ENCODE measurements around the gene ZNF791. TPM values are rescaled to one million over a fixed set of nuclear protein-coding genes. Genes with fewer than 3 reads are reported as not detected.

ZNF791 gene
- 9.9 TPM for polyA plus RNA-seq (2012; ENCODE audit: insufficient read length, low read depth)

DNA sequence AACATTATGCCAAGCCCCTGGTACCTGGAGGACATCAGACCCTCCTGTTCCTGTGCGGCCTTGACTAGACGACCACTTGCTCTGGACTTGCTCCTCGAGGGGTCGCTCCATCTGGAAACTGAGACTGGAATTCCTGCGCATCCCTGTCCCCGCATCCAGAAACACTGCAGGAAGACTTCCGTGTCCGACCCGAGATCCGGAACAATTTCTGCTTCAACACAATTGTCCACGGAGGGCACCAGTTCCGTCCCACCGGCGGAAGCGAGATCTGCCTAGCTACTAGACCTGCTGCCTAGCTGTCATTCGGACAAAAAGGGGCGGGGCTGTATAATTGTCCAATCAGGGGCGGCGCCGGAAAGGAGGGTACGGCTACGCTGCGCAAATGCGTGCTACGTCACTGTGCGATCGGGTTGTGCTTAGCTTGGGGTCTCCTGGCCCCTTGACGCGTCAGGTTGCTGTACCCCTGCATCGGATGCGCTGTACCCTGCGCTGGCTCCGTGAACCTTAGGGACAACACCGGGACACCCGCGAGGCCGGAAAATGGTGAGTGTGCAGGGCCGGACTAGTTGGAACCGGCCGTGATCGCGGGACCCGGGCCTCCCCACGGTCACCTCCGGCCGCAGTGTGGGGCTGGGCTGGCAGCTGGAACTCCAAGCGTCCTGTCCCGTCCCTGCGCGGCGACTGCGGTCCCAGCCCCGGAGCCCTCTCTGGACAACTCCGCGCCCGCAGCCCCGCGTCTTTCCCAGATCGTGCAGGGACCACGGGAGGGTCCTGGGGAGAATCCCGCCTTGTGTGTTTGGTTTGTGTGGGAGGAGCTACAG, at the start of gene ZNF791, which contains the start of gene ZNF490:
ZNF791 (plus strand) TSS at position 381 of the 821 bp plus-strand sequence; CDS start at position 541, 160 bp downstream.
ZNF490 (minus strand) TSS at position 274 of the 821 bp plus-strand sequence; CDS start at position 141, 133 bp downstream.
- TF ChIP-seq SIN3A (IDR thresholded peaks at IDR 0.05; ENCODE audit: borderline replicate concordance, insufficient read depth, low read length) = peak; percentile 93; the same call in 1 of the 2 replicates
- peak; percentile 80 for TF ChIP-seq POLR2AphosphoS5 (IDR thresholded peaks at IDR 0.05; ENCODE audit: low read depth, low read length)
- TF ChIP-seq FOXP2 (optimal IDR thresholded peaks at IDR 0.05; ENCODE audit: borderline replicate concordance, extremely low read depth, extremely low read length, insufficient read depth) = no peak
- TF ChIP-seq TAF1 (IDR thresholded peaks at IDR 0.05; ENCODE audit: borderline replicate concordance, insufficient read depth, low read length) = peak; percentile 87; the same call in 1 of the 2 replicates

DNA sequence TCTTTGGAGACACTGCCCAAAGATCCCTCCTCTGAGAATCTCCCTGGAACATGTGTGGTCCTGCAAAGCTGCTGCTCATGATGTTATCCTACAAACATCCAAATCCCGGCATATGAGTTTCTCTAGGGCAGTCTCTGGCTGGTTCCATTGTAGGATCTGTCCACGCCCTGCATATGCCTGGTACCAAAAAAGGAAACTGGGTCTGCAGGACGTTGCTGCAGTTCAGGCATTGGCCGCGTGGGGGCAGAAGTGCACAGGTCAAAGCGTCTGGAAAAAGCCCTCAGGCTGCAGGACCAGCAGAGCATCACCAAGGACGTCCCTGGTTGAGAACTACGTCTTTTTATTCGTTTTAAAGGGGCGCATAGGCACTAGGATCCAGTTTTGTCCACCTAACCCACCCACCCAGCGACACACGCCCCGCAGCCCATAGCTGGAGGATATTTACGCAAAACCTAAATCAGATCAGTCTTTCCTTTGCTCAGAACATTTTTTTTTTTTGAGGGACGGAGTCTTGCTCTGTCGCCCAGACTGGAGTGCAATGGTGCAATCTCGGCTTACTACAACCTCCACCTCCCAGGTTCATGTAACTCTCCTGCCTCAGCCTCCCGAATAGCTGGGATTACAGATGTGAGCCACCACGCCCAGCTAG, 46.6 kb upstream of the ZNF791 start:
- TF ChIP-seq FOXP2 (optimal IDR thresholded peaks at IDR 0.05; ENCODE audit: borderline replicate concordance, extremely low read depth, extremely low read length, insufficient read depth) = no peak
- no peak for TF ChIP-seq TAF1 (IDR thresholded peaks at IDR 0.05; ENCODE audit: borderline replicate concordance, insufficient read depth, low read length)
- no peak for TF ChIP-seq SIN3A (IDR thresholded peaks at IDR 0.05; ENCODE audit: borderline replicate concordance, insufficient read depth, low read length)
- TF ChIP-seq, protein P1, sequence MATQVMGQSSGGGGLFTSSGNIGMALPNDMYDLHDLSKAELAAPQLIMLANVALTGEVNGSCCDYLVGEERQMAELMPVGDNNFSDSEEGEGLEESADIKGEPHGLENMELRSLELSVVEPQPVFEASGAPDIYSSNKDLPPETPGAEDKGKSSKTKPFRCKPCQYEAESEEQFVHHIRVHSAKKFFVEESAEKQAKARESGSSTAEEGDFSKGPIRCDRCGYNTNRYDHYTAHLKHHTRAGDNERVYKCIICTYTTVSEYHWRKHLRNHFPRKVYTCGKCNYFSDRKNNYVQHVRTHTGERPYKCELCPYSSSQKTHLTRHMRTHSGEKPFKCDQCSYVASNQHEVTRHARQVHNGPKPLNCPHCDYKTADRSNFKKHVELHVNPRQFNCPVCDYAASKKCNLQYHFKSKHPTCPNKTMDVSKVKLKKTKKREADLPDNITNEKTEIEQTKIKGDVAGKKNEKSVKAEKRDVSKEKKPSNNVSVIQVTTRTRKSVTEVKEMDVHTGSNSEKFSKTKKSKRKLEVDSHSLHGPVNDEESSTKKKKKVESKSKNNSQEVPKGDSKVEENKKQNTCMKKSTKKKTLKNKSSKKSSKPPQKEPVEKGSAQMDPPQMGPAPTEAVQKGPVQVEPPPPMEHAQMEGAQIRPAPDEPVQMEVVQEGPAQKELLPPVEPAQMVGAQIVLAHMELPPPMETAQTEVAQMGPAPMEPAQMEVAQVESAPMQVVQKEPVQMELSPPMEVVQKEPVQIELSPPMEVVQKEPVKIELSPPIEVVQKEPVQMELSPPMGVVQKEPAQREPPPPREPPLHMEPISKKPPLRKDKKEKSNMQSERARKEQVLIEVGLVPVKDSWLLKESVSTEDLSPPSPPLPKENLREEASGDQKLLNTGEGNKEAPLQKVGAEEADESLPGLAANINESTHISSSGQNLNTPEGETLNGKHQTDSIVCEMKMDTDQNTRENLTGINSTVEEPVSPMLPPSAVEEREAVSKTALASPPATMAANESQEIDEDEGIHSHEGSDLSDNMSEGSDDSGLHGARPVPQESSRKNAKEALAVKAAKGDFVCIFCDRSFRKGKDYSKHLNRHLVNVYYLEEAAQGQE (IDR thresholded peaks at IDR 0.05; ENCODE audit: insufficient read depth in 1 of 2, low read depth in 2 of 2, low read length in 2 of 2) = no peak
- TF ChIP-seq POLR2AphosphoS5 (IDR thresholded peaks at IDR 0.05; ENCODE audit: low read depth, low read length) = no peak

DNA sequence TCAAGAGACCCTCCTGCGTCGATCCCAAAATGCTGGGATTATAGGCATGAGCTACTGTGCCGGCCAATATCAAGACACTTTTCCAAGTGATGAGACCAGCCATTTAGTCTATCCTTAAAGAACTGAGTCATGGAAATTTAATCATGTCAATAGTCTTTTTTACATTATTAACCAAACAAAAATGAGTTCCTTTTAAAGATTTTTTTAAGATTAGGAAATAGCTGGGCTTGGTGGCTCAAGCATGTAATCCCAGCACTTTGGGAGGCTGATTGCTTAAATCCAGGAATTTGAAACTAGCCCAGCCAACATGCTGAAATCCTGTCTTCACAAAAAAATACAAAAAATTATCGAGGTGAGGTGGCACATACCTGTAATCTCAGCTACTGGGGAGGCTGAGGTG, 42.8 kb upstream of the ZNF791 start:
- TF ChIP-seq TAF1 (IDR thresholded peaks at IDR 0.05; ENCODE audit: borderline replicate concordance, insufficient read depth, low read length) = no peak
- TF ChIP-seq, protein P1 (IDR thresholded peaks at IDR 0.05; ENCODE audit: insufficient read depth in 1 of 2, low read depth in 2 of 2, low read length in 2 of 2) = no peak
- TF ChIP-seq SIN3A (IDR thresholded peaks at IDR 0.05; ENCODE audit: borderline replicate concordance, insufficient read depth, low read length) = no peak
- TF ChIP-seq POLR2AphosphoS5 (IDR thresholded peaks at IDR 0.05; ENCODE audit: low read depth, low read length) = no peak
- no peak for TF ChIP-seq FOXP2 (optimal IDR thresholded peaks at IDR 0.05; ENCODE audit: borderline replicate concordance, extremely low read depth, extremely low read length, insufficient read depth)

DNA sequence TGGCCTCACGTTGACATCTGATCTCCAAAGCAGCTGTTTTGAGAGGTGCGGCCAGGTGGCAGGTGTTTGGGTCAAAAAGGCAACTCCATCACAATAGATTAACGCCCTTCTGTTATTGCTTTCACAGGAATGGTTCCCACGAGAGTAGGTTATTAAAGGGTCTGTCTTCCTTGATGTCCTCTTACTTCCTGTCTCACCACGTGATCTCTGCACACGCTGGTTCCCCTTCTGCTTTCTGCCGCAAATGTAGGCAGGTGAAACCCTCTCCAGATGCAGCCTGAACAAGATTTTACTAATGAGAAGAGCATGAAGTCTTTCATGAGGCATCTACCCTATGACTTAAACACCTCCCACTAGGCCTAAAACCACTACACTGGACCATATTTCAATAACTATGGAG, 36.7 kb upstream of the ZNF791 start:
- no peak for TF ChIP-seq POLR2AphosphoS5 (IDR thresholded peaks at IDR 0.05; ENCODE audit: low read depth, low read length)

DNA sequence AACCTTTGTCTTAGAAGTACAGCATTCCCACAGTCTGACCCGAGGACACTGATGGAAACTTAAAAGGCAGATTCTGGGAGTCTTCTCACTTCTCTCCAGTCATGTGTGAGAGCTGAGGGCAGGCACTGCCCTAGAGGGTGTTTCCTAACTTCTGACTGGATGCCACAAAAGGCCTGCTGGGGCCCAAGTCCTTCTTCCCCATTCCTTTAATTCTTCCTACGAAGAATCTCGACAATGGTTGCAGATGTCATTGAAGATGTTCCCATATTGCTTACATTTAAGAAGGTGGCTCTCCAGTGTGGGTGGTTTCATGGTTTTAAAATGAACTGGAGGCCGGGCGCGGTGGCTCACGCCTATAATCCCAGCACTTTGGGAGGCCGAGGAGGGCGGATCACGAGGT, 32.1 kb upstream of the ZNF791 start:
- TF ChIP-seq FOXP2 (optimal IDR thresholded peaks at IDR 0.05; ENCODE audit: borderline replicate concordance, extremely low read depth, extremely low read length, insufficient read depth) (no peak), TAF1 (IDR thresholded peaks at IDR 0.05; ENCODE audit: borderline replicate concordance, insufficient read depth, low read length) (no peak), SIN3A (IDR thresholded peaks at IDR 0.05; ENCODE audit: borderline replicate concordance, insufficient read depth, low read length) (no peak), POLR2AphosphoS5 (IDR thresholded peaks at IDR 0.05; ENCODE audit: low read depth, low read length) (no peak)

DNA sequence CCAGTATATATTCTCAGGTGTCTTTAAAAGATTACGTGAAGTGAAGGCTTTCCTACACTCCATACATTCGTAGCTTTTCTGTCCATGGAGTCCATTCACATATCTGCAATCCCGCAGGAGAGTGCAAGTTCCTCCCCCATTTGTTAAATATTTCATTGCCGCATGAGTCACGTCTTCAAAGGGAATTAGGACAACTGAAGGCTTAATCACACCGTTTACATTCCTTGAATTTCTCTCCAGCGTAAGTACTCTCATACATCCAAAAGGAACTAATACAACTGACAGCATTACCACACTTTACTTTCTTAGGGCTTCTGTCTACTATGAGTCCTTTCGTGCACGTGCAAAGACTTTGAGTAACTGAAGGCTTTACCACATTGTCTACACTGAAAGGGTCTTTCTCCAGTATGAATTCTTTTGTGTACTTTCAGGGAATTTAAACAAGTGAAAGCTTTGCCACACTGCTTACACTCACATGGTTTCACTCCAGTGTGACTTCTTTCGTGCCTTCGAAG, 30.5 kb upstream of the ZNF791 start:
- no peak for TF ChIP-seq SIN3A (IDR thresholded peaks at IDR 0.05; ENCODE audit: borderline replicate concordance, insufficient read depth, low read length)
- TF ChIP-seq, protein P1 (IDR thresholded peaks at IDR 0.05; ENCODE audit: insufficient read depth in 1 of 2, low read depth in 2 of 2, low read length in 2 of 2) = no peak
- no peak for TF ChIP-seq FOXP2 (optimal IDR thresholded peaks at IDR 0.05; ENCODE audit: borderline replicate concordance, extremely low read depth, extremely low read length, insufficient read depth)
- TF ChIP-seq TAF1 (IDR thresholded peaks at IDR 0.05; ENCODE audit: borderline replicate concordance, insufficient read depth, low read length) = no peak
- no peak for TF ChIP-seq POLR2AphosphoS5 (IDR thresholded peaks at IDR 0.05; ENCODE audit: low read depth, low read length)

Data from PFSK-1 (cell line).